Activated CD4-positive, alpha-beta memory T cell treated with anti-CD3 and anti-CD28 coated beads, Interleukin-2, amount 10 ng/mL, durations not matched to agents 7 days and 5 days (primary cell): ENCODE results near the gene CLDN1. TPM values are rescaled to one million over a fixed set of nuclear protein-coding genes. Genes with fewer than 3 reads are reported as not detected.

Experiments
- CTCF ChIA-PET: fragments of 350-600 bp; sonication (Branson Sonifier 250); formaldehyde crosslinking; loops from one replicate; lab custom pipeline; 2021; ENCODE audit warnings: antibody characterized with exemption, inconsistent platforms; lab: Charles Lee
- POLR2A ChIA-PET: fragments of 350-600 bp; sonication (Branson Sonifier 250); formaldehyde crosslinking; loops from one replicate; lab custom pipeline; 2021; ENCODE audit warnings: antibody characterized with exemption; lab: Charles Lee
- DNase-seq: peaks from one replicate; pipeline ENCODE4 v3.0.0-alpha.2; 2020
- H3K27ac Mint-ChIP-seq: one replicate; pipeline ENCODE4 v1.8.0; 2021; ENCODE audit warnings: mild to moderate bottlenecking, mixed read lengths
- H3K27me3 Mint-ChIP-seq: one replicate; pipeline ENCODE4 v1.8.0; 2021; ENCODE audit warnings: mixed read lengths
- H3K36me3 Mint-ChIP-seq: one replicate; pipeline ENCODE4 v1.8.0; 2021; ENCODE audit warnings: low read depth, mixed read lengths
- H3K4me1 Mint-ChIP-seq: one replicate; pipeline ENCODE4 v1.8.0; 2021; ENCODE audit warnings: mixed read lengths
- H3K4me3 Mint-ChIP-seq: one replicate; pipeline ENCODE4 v1.8.0; 2021; ENCODE audit warnings: mild to moderate bottlenecking, mixed read lengths
- H3K9me3 Mint-ChIP-seq: one replicate; pipeline ENCODE4 v1.8.0; 2021; ENCODE audit warnings: mixed read lengths
- total RNA-seq, 2 experiments: library from RNA; stranded (reverse); gene quantifications; one replicate each; pipeline ENCODE4 v1.2.3, GENCODE V29; 2021

Gene CLDN1
- total RNA-seq, 2 experiments from 2014 or later = not detected

DNA sequence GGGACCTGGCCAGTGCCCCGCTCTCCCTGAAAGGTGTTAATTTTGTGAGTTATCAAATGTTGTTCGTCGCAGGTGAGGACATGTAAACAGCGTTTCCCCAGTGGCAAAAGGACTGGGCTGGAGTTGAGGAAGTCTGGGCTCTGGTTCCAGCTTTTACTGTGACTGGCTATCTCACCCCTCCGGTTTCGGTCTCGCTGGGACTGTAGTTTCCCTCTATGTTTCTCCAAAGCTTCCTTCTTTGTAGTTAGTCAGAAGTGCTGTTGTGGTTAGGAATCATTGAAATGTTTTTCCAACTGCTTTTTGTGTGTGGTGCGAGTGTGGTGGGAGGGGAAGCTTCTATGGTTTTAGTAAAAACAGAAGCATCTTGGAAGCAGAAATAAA is 990 bp upstream of the CLDN1 start:
- Mint-ChIP-seq H3K36me3 (no peaks in the 10 kb centered on the region), H3K27ac (no peak overlapping the region), H3K4me3 (no peak overlapping the region), H3K4me1 (peaks cover 12% of the 10 kb centered on the region), H3K9me3 (no peaks in the 10 kb centered on the region), H3K27me3 (peaks cover 40% of the 10 kb centered on the region)
- DNase-seq = no peak
- CTCF ChIA-PET = interaction anchor here (0.7 to 2.1 kb wide), 9 partner anchors 20 to 374 kb away, joined by 3 to 12 read pairs (median 4); no protein-coding TSS in a partner anchor
- POLR2A ChIA-PET = no interaction called here

- H3K27me3 Mint-ChIP-seq = peaks cover 40% of the 10 kb centered on the region
- CTCF ChIA-PET = interaction anchor here (0.7 to 2.1 kb wide), 27 partner anchors 9 to 374 kb away, joined by 3 to 12 read pairs (median 4); no protein-coding TSS in a partner anchor
- POLR2A ChIA-PET = no interaction called here
- H3K4me1 Mint-ChIP-seq = peaks cover 12% of the 10 kb centered on the region
- no peak overlapping the region for H3K4me3 Mint-ChIP-seq
- no peaks in the 10 kb centered on the region for H3K36me3 Mint-ChIP-seq
- H3K27ac Mint-ChIP-seq = no peak overlapping the region
- no peaks in the 10 kb centered on the region for H3K9me3 Mint-ChIP-seq
- no peak for DNase-seq
Observed at GRCh38 chr3:190322604-190323245, 479 bp upstream of the CLDN1 start.

- CTCF ChIA-PET = interaction anchor here (0.7 to 2.1 kb wide), 4 partner anchors 9 to 359 kb away, joined by 4 to 12 read pairs (median 6); no protein-coding TSS in a partner anchor
Observed at GRCh38 chr3:190320594-190321362, 1.5 kb downstream of the CLDN1 start.

GRCh38 chr3:190319660-190320059 is 2.6 kb downstream of the CLDN1 start:
- no peak overlapping the region for H3K4me3 Mint-ChIP-seq
- CTCF ChIA-PET = no interaction called here
- POLR2A ChIA-PET = no interaction called here
- H3K27ac Mint-ChIP-seq = no peak overlapping the region
- DNase-seq = no peak
- H3K36me3 Mint-ChIP-seq = no peaks in the 10 kb centered on the region
- H3K27me3 Mint-ChIP-seq = peaks cover 35% of the 10 kb centered on the region
- H3K4me1 Mint-ChIP-seq = peaks cover 12% of the 10 kb centered on the region
- H3K9me3 Mint-ChIP-seq = no peaks in the 10 kb centered on the region

More at GRCh38 chr3:190320594-190321362, 1.5 kb downstream of the CLDN1 start:
- peaks cover 35% of the 10 kb centered on the region for H3K27me3 Mint-ChIP-seq
- POLR2A ChIA-PET = no interaction called here
- DNase-seq = no peak
- peaks cover 12% of the 10 kb centered on the region for H3K4me1 Mint-ChIP-seq
- H3K9me3 Mint-ChIP-seq = no peaks in the 10 kb centered on the region
- H3K4me3 Mint-ChIP-seq = no peak overlapping the region
- H3K36me3 Mint-ChIP-seq = no peaks in the 10 kb centered on the region
- no peak overlapping the region for H3K27ac Mint-ChIP-seq

- Mint-ChIP-seq H3K4me1 (peaks cover 12% of the 10 kb centered on the region), H3K27me3 (peaks cover 32% of the 10 kb centered on the region)
Observed at GRCh38 chr3:190318666-190319065, 3.6 kb downstream of the CLDN1 start.

GRCh38 chr3:190314741-190315140 is 7.5 kb downstream of the CLDN1 start:
- POLR2A ChIA-PET = no interaction called here
- Mint-ChIP-seq H3K36me3 (no peaks in the 10 kb centered on the region), H3K27ac (no peak overlapping the region), H3K4me1 (no peaks in the 10 kb centered on the region), H3K9me3 (no peaks in the 10 kb centered on the region), H3K27me3 (peaks cover 8% of the 10 kb centered on the region), H3K4me3 (no peak overlapping the region)
- CTCF ChIA-PET = interaction anchor here (1.3 kb wide), 1 partner anchor 8 kb away, joined by 4 read pairs; the partner anchor contains the start of gene CLDN1
- DNase-seq = no peak

More at GRCh38 chr3:190318666-190319065, 3.6 kb downstream of the CLDN1 start:
- DNase-seq = no peak
- H3K9me3 Mint-ChIP-seq = no peaks in the 10 kb centered on the region
- H3K27ac Mint-ChIP-seq = no peak overlapping the region
- ChIA-PET POLR2A (no interaction called here), CTCF (no interaction called here)
- no peaks in the 10 kb centered on the region for H3K36me3 Mint-ChIP-seq
- H3K4me3 Mint-ChIP-seq = no peak overlapping the region

DNA sequence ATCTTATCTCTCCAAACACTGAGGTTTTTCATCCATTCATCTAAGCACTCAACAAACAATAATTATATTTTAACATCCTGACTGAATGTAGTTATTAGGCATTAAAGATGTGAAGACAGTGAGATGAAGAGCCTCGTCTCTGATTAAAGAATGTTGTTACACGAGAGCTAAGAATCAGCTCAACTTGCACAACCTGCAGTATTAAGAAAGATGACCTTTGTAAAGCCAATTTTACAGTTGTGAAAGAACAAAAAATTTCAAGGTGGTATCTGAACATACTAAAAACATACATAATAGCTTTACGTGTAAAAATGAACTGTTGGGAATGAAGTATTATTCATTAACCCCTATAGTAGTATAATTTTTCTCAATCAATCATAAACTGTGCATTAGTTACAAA is 12.8 kb downstream of the CLDN1 start:
- Mint-ChIP-seq H3K4me3 (no peak overlapping the region), H3K4me1 (no peaks in the 10 kb centered on the region), H3K27me3 (peaks cover 2% of the 10 kb centered on the region), H3K27ac (no peak overlapping the region), H3K36me3 (no peaks in the 10 kb centered on the region), H3K9me3 (no peaks in the 10 kb centered on the region)
- ChIA-PET CTCF (no interaction called here), POLR2A (no interaction called here)
- DNase-seq = no peak

GRCh38 chr3:190308154-190308553 is 14.1 kb downstream of the CLDN1 start:
- H3K4me1 Mint-ChIP-seq = no peaks in the 10 kb centered on the region
- ChIA-PET CTCF (no interaction called here), POLR2A (no interaction called here)
- H3K27ac Mint-ChIP-seq = no peak overlapping the region
- no peak for DNase-seq
- no peak overlapping the region for H3K4me3 Mint-ChIP-seq
- H3K27me3 Mint-ChIP-seq = peaks cover 2% of the 10 kb centered on the region
- no peaks in the 10 kb centered on the region for H3K9me3 Mint-ChIP-seq
- no peaks in the 10 kb centered on the region for H3K36me3 Mint-ChIP-seq

GRCh38 chr3:190307164-190307545 is 15.1 kb downstream of the CLDN1 start:
- DNase-seq = no peak
- Mint-ChIP-seq H3K4me3 (no peak overlapping the region), H3K27ac (no peak overlapping the region), H3K4me1 (no peaks in the 10 kb centered on the region), H3K27me3 (peaks cover 2% of the 10 kb centered on the region), H3K9me3 (no peaks in the 10 kb centered on the region), H3K36me3 (no peaks in the 10 kb centered on the region)
- POLR2A ChIA-PET = no interaction called here
- CTCF ChIA-PET = interaction anchor here (0.6 to 1.6 kb wide), 3 partner anchors 15 to 132 kb away, joined by 3 to 5 read pairs (median 3); partner anchors contain the start of gene CLDN1

GRCh38 chr3:190306513-190307163 is 15.6 kb downstream of the CLDN1 start:
- CTCF ChIA-PET = interaction anchor here (0.6 to 1.6 kb wide), 3 partner anchors 15 to 133 kb away, joined by 3 to 5 read pairs (median 3); partner anchors contain the start of gene CLDN1
- H3K27ac Mint-ChIP-seq = no peak overlapping the region
- no peak for DNase-seq
- H3K4me1 Mint-ChIP-seq = peaks cover 3% of the 10 kb centered on the region
- H3K36me3 Mint-ChIP-seq = no peaks in the 10 kb centered on the region
- POLR2A ChIA-PET = no interaction called here
- H3K9me3 Mint-ChIP-seq = no peaks in the 10 kb centered on the region
- H3K27me3 Mint-ChIP-seq = peaks cover 2% of the 10 kb centered on the region
- H3K4me3 Mint-ChIP-seq = no peak overlapping the region

DNA sequence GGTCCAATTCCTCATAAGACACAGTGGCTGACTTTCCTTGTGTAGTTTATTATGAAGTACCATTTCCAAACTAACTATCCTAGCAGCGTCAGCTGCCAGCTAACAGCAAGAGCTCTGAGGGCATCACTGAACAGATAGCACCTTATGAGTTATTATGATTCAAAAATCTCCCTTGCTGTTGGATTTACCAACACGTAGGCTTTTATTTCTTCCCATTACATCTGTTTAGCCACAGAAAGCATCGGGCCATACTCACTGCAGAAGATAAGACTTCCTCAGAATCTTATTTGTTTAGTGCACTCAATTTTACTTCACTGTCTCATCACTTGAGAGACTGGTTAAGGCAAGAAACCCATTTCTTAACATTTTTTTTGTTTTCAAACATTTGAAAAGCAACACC is 16.2 kb downstream of the CLDN1 start:
- Mint-ChIP-seq H3K9me3 (no peaks in the 10 kb centered on the region), H3K36me3 (no peaks in the 10 kb centered on the region), H3K4me3 (no peak overlapping the region), H3K27me3 (peaks cover 2% of the 10 kb centered on the region), H3K27ac (no peak overlapping the region), H3K4me1 (peaks cover 6% of the 10 kb centered on the region)
- POLR2A ChIA-PET = no interaction called here
- no peak for DNase-seq
- CTCF ChIA-PET = interaction anchor here (1.4 to 1.6 kb wide), 2 partner anchors 16 to 18 kb away, joined by 3 read pairs; partner anchors contain the start of gene CLDN1

GRCh38 chr3:190305406-190305805 is 16.8 kb downstream of the CLDN1 start:
- no peak for DNase-seq
- Mint-ChIP-seq H3K9me3 (no peaks in the 10 kb centered on the region), H3K27ac (no peak overlapping the region), H3K4me1 (peaks cover 6% of the 10 kb centered on the region), H3K4me3 (no peak overlapping the region), H3K36me3 (no peaks in the 10 kb centered on the region), H3K27me3 (peaks cover 2% of the 10 kb centered on the region)
- ChIA-PET POLR2A (no interaction called here), CTCF (interaction anchor here (4.1 kb wide), 1 partner anchor 17 kb away, joined by 12 read pairs; the partner anchor contains the start of gene CLDN1)

- no peak for DNase-seq
- Mint-ChIP-seq H3K4me1 (peaks cover 6% of the 10 kb centered on the region), H3K27me3 (peaks cover 2% of the 10 kb centered on the region), H3K27ac (no peak overlapping the region), H3K9me3 (no peaks in the 10 kb centered on the region), H3K4me3 (no peak overlapping the region), H3K36me3 (no peaks in the 10 kb centered on the region)
- CTCF ChIA-PET = interaction anchor here (4.1 kb wide), 1 partner anchor 18 kb away, joined by 12 read pairs; the partner anchor contains the start of gene CLDN1
- POLR2A ChIA-PET = no interaction called here
Observed at GRCh38 chr3:190303884-190304283, 18.4 kb downstream of the CLDN1 start.
